Liver (tissue), 3 donors: Measurements from ENCODE around the gene PER2.

Experiments used
- ATF3 ChIP-seq: IDR thresholded peaks from 2 replicates; pipeline ENCODE4 v1.6.1; 2016; ENCODE audit warnings: antibody characterized with exemption
- CTCF ChIP-seq: fragments of 150-350 bp; IDR thresholded peaks from 2 replicates; pipeline ENCODE4 v1.5.1; 2017; ENCODE audit warnings: improper control_type of control experiment, low read depth, low read length; ENCODE audit not compliant: missing input control
- EGR1 ChIP-seq, 2 donors: IDR thresholded peaks; 2 replicates each; pipeline ENCODE4 v1.6.1; 2016 to 2018; ENCODE audit warnings: antibody characterized with exemption in 2 of 2, low read depth in 2 of 2
- FOXA1 ChIP-seq: IDR thresholded peaks from 2 replicates; pipeline ENCODE4 v1.6.1; 2016; ENCODE audit warnings: antibody characterized with exemption
- GABPA ChIP-seq, 2 donors: IDR thresholded peaks in 1 of 2; conservative IDR thresholded peaks in 1 of 2; 2 replicates each; pipeline ENCODE4 v1.6.1; 2016; ENCODE audit warnings: antibody characterized with exemption in 2 of 2, mild to moderate bottlenecking in 1 of 2, moderate library complexity in 1 of 2
- HNF4G ChIP-seq: IDR thresholded peaks from 2 replicates; pipeline ENCODE4 v1.6.1; 2016; ENCODE audit warnings: antibody characterized with exemption
- JUND ChIP-seq, 2 donors: IDR thresholded peaks; 2 replicates each; pipeline ENCODE4 v1.6.1; 2016; ENCODE audit warnings: antibody characterized with exemption in 2 of 2
- MAX ChIP-seq: IDR thresholded peaks from 2 replicates; pipeline ENCODE4 v1.6.1; 2016; ENCODE audit warnings: antibody characterized with exemption
- RAD21 ChIP-seq, 2 donors: IDR thresholded peaks; 2 replicates each; pipeline ENCODE4 v1.6.1; 2016; ENCODE audit warnings: antibody characterized with exemption in 2 of 2, mild to moderate bottlenecking in 2 of 2
- REST ChIP-seq: IDR thresholded peaks from 2 replicates; pipeline ENCODE4 v1.6.1; 2016; ENCODE audit warnings: antibody characterized with exemption, mild to moderate bottlenecking
- TAF1 ChIP-seq: conservative IDR thresholded peaks from 2 replicates; pipeline ENCODE4 v1.6.1; 2016; ENCODE audit warnings: antibody characterized with exemption, mild to moderate bottlenecking
- YY1 ChIP-seq: IDR thresholded peaks from 2 replicates; pipeline ENCODE4 v1.6.1; 2016; ENCODE audit warnings: antibody characterized with exemption, mild to moderate bottlenecking
- ZBTB33 ChIP-seq: IDR thresholded peaks from 2 replicates; pipeline ENCODE4 v1.6.1; 2016; ENCODE audit warnings: antibody characterized with exemption
- donor health status: healthy.
- donor health status: healthy.

GRCh38 chr2:238236571-238236970, 51.8 kb downstream of the PER2 start:
- TF ChIP-seq CTCF (no peak), YY1 (no peak), ZBTB33 (no peak), RAD21 (IDR thresholded peaks at IDR 0.05) (no peak), REST (no peak), JUND (IDR thresholded peaks at IDR 0.05) (no peak), GABPA (IDR thresholded peaks at IDR 0.05 in 1 of 2, conservative IDR thresholded peaks at IDR 0.05 in 1 of 2) (no peak), TAF1 (no peak), HNF4G (no peak), ATF3 (no peak), MAX (no peak), FOXA1 (no peak), EGR1 (IDR thresholded peaks at IDR 0.05; ENCODE audit: low read depth in 2 of 2) (no peak)
